ENCODE measurements around the gene GPX3. TPM values are rescaled to one million over a fixed set of nuclear protein-coding genes. Genes with fewer than 3 reads are reported as not detected.

The GPX3 gene
- total and polyA plus RNA-seq, 3 donors from 2014 or later = 119 to 224 (median 216) TPM

GRCh38 chr5:151038412-151038745 lies 18.0 kb downstream of the GPX3 start:
- H3K27me3 ChIP-seq = no peaks in the 10 kb centered on the region
- DNase-seq = no peak
- H3K4me1 ChIP-seq = peaks cover 29% of the 10 kb centered on the region
- no peak for TF ChIP-seq POLR2A (IDR thresholded peaks at IDR 0.05)
- no peaks in the 10 kb centered on the region for H3K9me3 ChIP-seq
- intact Hi-C loops (cut with DNase I; ENCODE audit: low total_unique reads) = no loop called here
- peak overlapping the region; percentile 56 to 71 for H3K27ac ChIP-seq
- H3K4me3 ChIP-seq = no peak overlapping the region
- WGBS, 2 donors = 53 to 71% methylated on average over 8 of the region's 8 CpGs
- no peaks in the 10 kb centered on the region for H3K36me3 ChIP-seq (ENCODE audit: low read depth, missing control alignments)

GRCh38 chr5:151038801-151039238 lies 18.4 kb downstream of the GPX3 start:
- no peak for DNase-seq
- intact Hi-C loops (cut with DNase I; ENCODE audit: low total_unique reads) = no loop called here
- no peak overlapping the region for H3K4me3 ChIP-seq
- no peaks in the 10 kb centered on the region for H3K9me3 ChIP-seq
- WGBS, 2 donors = 70 to 79% methylated on average over 6 to 7 of the region's 7 CpGs
- H3K4me1 ChIP-seq = peaks cover 29% of the 10 kb centered on the region
- peak overlapping the region; percentile 56 to 71 for H3K27ac ChIP-seq
- H3K36me3 ChIP-seq (ENCODE audit: low read depth, missing control alignments) = no peaks in the 10 kb centered on the region
- TF ChIP-seq CTCF (IDR thresholded peaks at IDR 0.05) = no peak
- no peak for TF ChIP-seq POLR2A (IDR thresholded peaks at IDR 0.05)
- H3K27me3 ChIP-seq = no peaks in the 10 kb centered on the region

- TF ChIP-seq POLR2A (IDR thresholded peaks at IDR 0.05) (no peak), CTCF (IDR thresholded peaks at IDR 0.05) (no peak)
- H3K9me3 ChIP-seq = no peaks in the 10 kb centered on the region
- intact Hi-C loops (cut with DNase I; ENCODE audit: low total_unique reads) = no loop called here
- 95 to 96% methylated on average over 9 of the region's 9 CpGs for WGBS, 2 donors
- H3K4me1 ChIP-seq = peaks cover 29% of the 10 kb centered on the region
- H3K36me3 ChIP-seq (ENCODE audit: low read depth, missing control alignments) = no peaks in the 10 kb centered on the region
- no peak overlapping the region for H3K4me3 ChIP-seq
- H3K27ac ChIP-seq = peak overlapping the region in 1 of 2 donors; percentile 51
- no peak for DNase-seq
- H3K27me3 ChIP-seq = no peaks in the 10 kb centered on the region
Measured at GRCh38 chr5:151039665-151040064, 19.3 kb downstream of the GPX3 start.

GRCh38 chr5:151040211-151040747 lies 19.9 kb downstream of the GPX3 start:
- no peaks in the 10 kb centered on the region for H3K27me3 ChIP-seq
- intact Hi-C loops (cut with DNase I; ENCODE audit: low total_unique reads) = no loop called here

GRCh38 chr5:151041577-151042268 lies 21.3 kb downstream of the GPX3 start:
- no peak for DNase-seq
- WGBS, 2 donors = 93 to 95% methylated on average over 11 of the region's 11 CpGs
- Histone ChIP-seq H3K4me1 (peaks cover 30% of the 10 kb centered on the region), H3K27me3 (no peaks in the 10 kb centered on the region), H3K9me3 (no peaks in the 10 kb centered on the region), H3K27ac (no peak overlapping the region), H3K4me3 (no peak overlapping the region), H3K36me3 (ENCODE audit: low read depth, missing control alignments) (no peaks in the 10 kb centered on the region)
- TF ChIP-seq POLR2A (IDR thresholded peaks at IDR 0.05) (no peak), CTCF (IDR thresholded peaks at IDR 0.05) (no peak)
- intact Hi-C loops (cut with DNase I; ENCODE audit: low total_unique reads) = no loop called here

More at GRCh38 chr5:151040211-151040747, 19.9 kb downstream of the GPX3 start:
- H3K27ac ChIP-seq = peak overlapping the region in 1 of 2 donors; percentile 9
- no peaks in the 10 kb centered on the region for H3K36me3 ChIP-seq (ENCODE audit: low read depth, missing control alignments)
- WGBS, 2 donors = 72 to 77% methylated on average over 8 of the region's 8 CpGs
- TF ChIP-seq POLR2A (IDR thresholded peaks at IDR 0.05) = no peak
- TF ChIP-seq CTCF (IDR thresholded peaks at IDR 0.05) = no peak
- H3K4me1 ChIP-seq = peaks cover 29% of the 10 kb centered on the region
- DNase-seq = no peak
- no peaks in the 10 kb centered on the region for H3K9me3 ChIP-seq
- H3K4me3 ChIP-seq = no peak overlapping the region

Measured in testis (tissue), 3 donors.